Breast epithelium (tissue), 4 donors: ENCODE data around the gene AGPAT3. TPM values are rescaled to one million over a fixed set of nuclear protein-coding genes. Genes with fewer than 3 reads are reported as not detected.

Experiments
- DNase-seq, 2 donors: peaks; one replicate each; pipeline ENCODE4 v3.0.0-alpha.2; 2019; ENCODE audit warnings: low spot score in 2 of 2
- H3K27ac ChIP-seq, 2 donors: fragments of 200-600 bp; sonication (generic) in 1 of 2; one replicate each; pipeline ENCODE4 v1.5.1; 2016 to 2019; ENCODE audit warnings: mild to moderate bottlenecking in 1 of 2
- H3K27me3 ChIP-seq, 2 donors: fragments of 200-600 bp; sonication (generic) in 1 of 2; one replicate each; pipeline versions ENCODE4 v1.5.1 to v1.6.0; 2017 to 2019; ENCODE audit warnings: control low read depth in 1 of 2, mild to moderate bottlenecking in 1 of 2
- H3K36me3 ChIP-seq: fragments of 200-600 bp; one replicate; pipeline ENCODE4 v1.5.1; 2019
- H3K4me1 ChIP-seq, 2 donors: fragments of 200-600 bp; sonication (generic); one replicate each; pipeline ENCODE4 v1.5.1; 2016 to 2019; ENCODE audit warnings: control low read depth in 1 of 2
- H3K4me3 ChIP-seq, 3 donors: fragments of 200-600 bp; sonication (generic); 1 replicate in 2 of 3; 2 replicates in 1 of 3; pipeline ENCODE4 v1.5.1; 2016 to 2019; ENCODE audit warnings: mild to moderate bottlenecking in 3 of 3, moderate library complexity in 2 of 3
- H3K9me3 ChIP-seq, 2 donors: fragments of 200-600 bp; sonication (generic) in 1 of 2; one replicate each; pipeline ENCODE4 v1.5.1; 2016 to 2019; ENCODE audit warnings: control low read depth in 1 of 2
- CTCF ChIP-seq, 3 donors: fragments of 450-650 bp; IDR thresholded peaks; one replicate each; pipeline ENCODE4 v1.5.1; 2016 to 2017; ENCODE audit warnings: antibody characterized with exemption in 3 of 3, mild to moderate bottlenecking in 3 of 3, moderate library complexity in 3 of 3
- POLR2A ChIP-seq: fragments of 450-650 bp; IDR thresholded peaks from one replicate; pipeline ENCODE4 v1.6.1; 2016; ENCODE audit warnings: antibody characterized with exemption, mild to moderate bottlenecking, moderate library complexity
- POLR2AphosphoS5 ChIP-seq, 3 donors: sonication (generic); formaldehyde crosslinking; IDR thresholded peaks; one replicate each; pipeline ENCODE4 v1.6.1; 2017; ENCODE audit warnings: antibody characterized with exemption in 3 of 3
- intact Hi-C: fragments of 100-400 bp; cut with DNase I; formaldehyde crosslinking; loops from one replicate; pipeline ENCODE4 v1.15.1; 2023; ENCODE audit warnings: low total_unique reads
- total RNA-seq, 3 donors: library from RNA; depleted of rRNA; stranded (reverse); fragments of >200 nt; gene quantifications; one replicate each; pipeline ENCODE4 v1.1.0, GENCODE V29; 2016

The AGPAT3 gene
- total RNA-seq, 3 donors from 2014 or later, result 27.2 to 35.8 (median 28.2) TPM

GRCh38 chr21:43954042-43954441 is 89.0 kb downstream of the AGPAT3 start:
- Histone ChIP-seq H3K9me3 (peaks cover 4 to 8% of the 10 kb centered on the region in 2 donors), H3K4me1 (peaks cover 0 to 6% of the 10 kb centered on the region in 2 donors), H3K4me3 (no peak overlapping the region), H3K27me3 (no peaks in the 10 kb centered on the region), H3K36me3 (no peaks in the 10 kb centered on the region), H3K27ac (no peak overlapping the region)
- intact Hi-C loops, result no loop called here
- TF ChIP-seq POLR2A, result no peak
- TF ChIP-seq CTCF (IDR thresholded peaks at IDR 0.05), result no peak
- DNase-seq, result no peak

GRCh38 chr21:43954896-43955295 is 89.9 kb downstream of the AGPAT3 start:
- no peak for DNase-seq
- no peaks in the 10 kb centered on the region for H3K36me3 ChIP-seq
- H3K27me3 ChIP-seq, result no peaks in the 10 kb centered on the region
- TF ChIP-seq POLR2AphosphoS5 (IDR thresholded peaks at IDR 0.05) (no peak), POLR2A (no peak), CTCF (IDR thresholded peaks at IDR 0.05) (no peak)
- peaks cover 0 to 6% of the 10 kb centered on the region in 2 donors for H3K4me1 ChIP-seq
- H3K27ac ChIP-seq, result no peak overlapping the region
- no peaks in the 10 kb centered on the region for H3K9me3 ChIP-seq
- no peak overlapping the region for H3K4me3 ChIP-seq
- intact Hi-C loops, result no loop called here

- Histone ChIP-seq H3K9me3 (no peaks in the 10 kb centered on the region), H3K27ac (no peak overlapping the region), H3K27me3 (no peaks in the 10 kb centered on the region), H3K36me3 (no peaks in the 10 kb centered on the region), H3K4me1 (peaks cover 0 to 6% of the 10 kb centered on the region in 2 donors), H3K4me3 (no peak overlapping the region)
- DNase-seq, result no peak
- intact Hi-C loops, result no loop called here
- TF ChIP-seq POLR2A (no peak), POLR2AphosphoS5 (IDR thresholded peaks at IDR 0.05) (no peak), CTCF (IDR thresholded peaks at IDR 0.05) (no peak)
These were observed 91.1 kb downstream of the AGPAT3 start for GRCh38 chr21:43956019-43956669.

- no peaks in the 10 kb centered on the region for H3K36me3 ChIP-seq
- DNase-seq, result no peak
- H3K4me1 ChIP-seq, result peaks cover 0 to 6% of the 10 kb centered on the region in 2 donors
- no peaks in the 10 kb centered on the region for H3K27me3 ChIP-seq
- TF ChIP-seq CTCF (IDR thresholded peaks at IDR 0.05) (no peak), POLR2A (no peak), POLR2AphosphoS5 (IDR thresholded peaks at IDR 0.05) (no peak)
- no peaks in the 10 kb centered on the region for H3K9me3 ChIP-seq
- H3K4me3 ChIP-seq, result no peak overlapping the region
- intact Hi-C loops, result no loop called here
- no peak overlapping the region for H3K27ac ChIP-seq
These were observed 91.6 kb downstream of the AGPAT3 start for GRCh38 chr21:43956670-43957035.

- Histone ChIP-seq H3K4me1 (peaks cover 0 to 6% of the 10 kb centered on the region in 2 donors), H3K9me3 (no peaks in the 10 kb centered on the region), H3K27me3 (no peaks in the 10 kb centered on the region), H3K27ac (no peak overlapping the region), H3K4me3 (no peak overlapping the region), H3K36me3 (no peaks in the 10 kb centered on the region)
- DNase-seq, result no peak
- no peak for TF ChIP-seq POLR2A
- intact Hi-C loops, result no loop called here
These were observed 92.1 kb downstream of the AGPAT3 start for GRCh38 chr21:43957128-43957571.
